C4-2B (cell line): ENCODE data around the gene COQ8A.

Experiments used
- H3K27ac ChIP-seq: fragments of 450-650 bp; 2 replicates; pipeline ENCODE4 v1.5.1; 2017
- ZFX ChIP-seq: fragments of 450-650 bp; IDR thresholded peaks from 2 replicates; pipeline ENCODE4 v1.6.1; 2017
- TF ChIP-seq, protein P1 (sequence below): fragments of 450-650 bp; conservative IDR thresholded peaks from 2 replicates; pipeline ENCODE4 v1.5.1; 2017; ENCODE audit warnings: mild to moderate bottlenecking

The COQ8A gene

DNA sequence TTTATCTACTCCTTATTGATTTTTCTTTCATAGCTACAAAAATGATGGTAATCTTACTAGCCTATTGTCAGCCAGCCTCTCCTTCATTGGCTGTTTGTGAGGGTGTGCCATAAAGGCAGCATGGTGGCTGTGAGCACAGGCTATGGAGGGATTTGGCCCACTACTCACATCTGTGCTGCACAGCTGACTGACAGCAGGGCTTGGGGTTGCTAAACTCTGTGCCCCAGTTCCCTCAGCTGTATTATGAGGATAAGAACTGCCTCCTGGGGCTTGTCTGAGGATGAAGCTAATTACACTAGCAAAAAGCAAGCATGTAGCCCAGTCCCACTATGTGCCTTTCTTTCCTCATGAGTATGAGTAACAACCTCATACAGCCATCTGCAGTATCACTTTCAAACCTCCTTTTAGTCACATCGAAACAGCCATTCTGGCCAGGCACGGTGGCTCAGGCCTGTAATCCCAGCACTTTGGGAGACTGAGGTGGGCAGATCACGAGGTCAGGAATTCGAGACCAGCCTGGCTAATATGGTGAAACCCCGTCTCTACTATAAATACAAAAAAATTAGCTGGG lies 66.2 kb downstream of the COQ8A start:
- no peak overlapping the region for H3K27ac ChIP-seq
- TF ChIP-seq ZFX, result no peak
- TF ChIP-seq, protein P1, sequence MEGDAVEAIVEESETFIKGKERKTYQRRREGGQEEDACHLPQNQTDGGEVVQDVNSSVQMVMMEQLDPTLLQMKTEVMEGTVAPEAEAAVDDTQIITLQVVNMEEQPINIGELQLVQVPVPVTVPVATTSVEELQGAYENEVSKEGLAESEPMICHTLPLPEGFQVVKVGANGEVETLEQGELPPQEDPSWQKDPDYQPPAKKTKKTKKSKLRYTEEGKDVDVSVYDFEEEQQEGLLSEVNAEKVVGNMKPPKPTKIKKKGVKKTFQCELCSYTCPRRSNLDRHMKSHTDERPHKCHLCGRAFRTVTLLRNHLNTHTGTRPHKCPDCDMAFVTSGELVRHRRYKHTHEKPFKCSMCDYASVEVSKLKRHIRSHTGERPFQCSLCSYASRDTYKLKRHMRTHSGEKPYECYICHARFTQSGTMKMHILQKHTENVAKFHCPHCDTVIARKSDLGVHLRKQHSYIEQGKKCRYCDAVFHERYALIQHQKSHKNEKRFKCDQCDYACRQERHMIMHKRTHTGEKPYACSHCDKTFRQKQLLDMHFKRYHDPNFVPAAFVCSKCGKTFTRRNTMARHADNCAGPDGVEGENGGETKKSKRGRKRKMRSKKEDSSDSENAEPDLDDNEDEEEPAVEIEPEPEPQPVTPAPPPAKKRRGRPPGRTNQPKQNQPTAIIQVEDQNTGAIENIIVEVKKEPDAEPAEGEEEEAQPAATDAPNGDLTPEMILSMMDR, result no peak

DNA sequence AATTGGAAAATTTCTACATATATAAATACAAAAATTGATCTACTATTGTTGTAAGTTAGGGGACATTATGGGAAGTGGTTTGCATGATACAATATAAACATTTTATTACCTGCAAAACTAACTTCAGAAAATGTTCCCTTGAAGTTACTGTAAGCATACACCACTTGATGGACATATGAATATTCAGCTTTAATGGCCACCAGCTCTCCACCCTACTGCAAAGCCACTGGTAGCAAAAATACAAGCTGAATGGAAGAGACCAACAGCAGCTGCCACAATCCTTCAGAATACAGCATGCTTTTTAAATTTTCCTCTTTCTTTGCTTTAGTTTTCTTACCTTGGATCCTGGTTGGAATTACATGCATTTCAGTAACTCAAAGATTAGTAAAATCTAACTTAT lies 69.8 kb downstream of the COQ8A start:
- H3K27ac ChIP-seq, result no peak overlapping the region
- TF ChIP-seq ZFX, result no peak
- TF ChIP-seq, protein P1, result no peak

DNA sequence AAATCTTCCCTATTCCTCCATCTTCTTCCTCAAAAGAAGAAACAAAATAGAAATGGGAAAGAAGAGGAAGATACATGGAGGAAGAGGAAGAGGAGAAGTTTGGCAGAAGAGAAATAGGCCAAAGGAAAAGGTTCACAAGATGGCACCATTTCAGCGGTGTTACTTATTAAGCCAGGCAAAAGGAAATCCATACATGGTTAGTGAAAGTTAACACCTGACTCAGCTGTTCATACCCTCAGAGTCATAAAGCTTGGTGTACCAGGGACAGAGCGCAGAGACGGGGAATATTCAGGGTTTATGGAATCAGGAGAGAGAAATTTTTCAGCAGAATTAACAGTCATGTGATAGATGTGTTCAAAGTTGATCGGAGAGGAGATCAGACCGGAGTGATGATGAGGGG lies 70.6 kb downstream of the COQ8A start:
- TF ChIP-seq, protein P1, result no peak
- TF ChIP-seq ZFX, result no peak
- no peak overlapping the region for H3K27ac ChIP-seq

DNA sequence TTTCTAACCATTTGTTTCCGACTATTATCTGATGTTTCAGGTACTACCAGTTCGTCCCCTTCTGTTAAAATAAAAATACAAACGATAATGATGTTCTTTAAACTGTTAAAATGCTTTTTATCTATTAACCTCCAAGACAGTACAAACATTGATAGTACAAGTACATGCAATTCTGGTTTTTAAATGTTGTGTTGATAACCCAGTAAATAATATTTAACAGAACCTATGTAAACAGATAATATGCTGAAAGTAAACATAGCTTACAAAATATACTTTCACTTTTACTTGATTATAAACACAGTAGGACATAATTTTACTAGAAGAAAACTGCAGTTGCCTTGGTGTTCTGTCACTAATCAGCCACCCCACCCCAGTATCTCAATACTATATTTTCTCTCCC lies 76.9 kb downstream of the COQ8A start:
- no peak overlapping the region for H3K27ac ChIP-seq
- TF ChIP-seq, protein P1, result no peak
- no peak for TF ChIP-seq ZFX

DNA sequence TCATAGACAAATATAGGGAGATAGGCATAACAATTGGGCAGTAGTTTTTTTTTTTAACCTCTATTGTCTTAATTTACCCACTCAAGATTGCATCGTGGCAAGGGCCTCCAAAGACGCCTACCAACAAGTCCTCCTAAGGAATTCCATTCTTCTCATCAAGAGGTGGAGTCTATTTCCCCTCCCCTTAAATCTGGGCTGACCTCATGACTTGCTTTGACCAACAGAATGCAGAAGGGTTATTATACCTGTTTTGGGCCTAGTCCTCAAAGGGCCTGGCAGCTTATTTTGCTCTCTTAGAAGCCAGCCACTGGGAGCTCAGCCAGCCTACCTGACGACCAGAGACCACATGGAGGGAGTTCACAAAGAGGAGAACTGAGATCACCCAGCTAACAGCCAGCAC lies 92.3 kb downstream of the COQ8A start:
- H3K27ac ChIP-seq, result no peak overlapping the region
- TF ChIP-seq, protein P1, result no peak
- TF ChIP-seq ZFX, result no peak

DNA sequence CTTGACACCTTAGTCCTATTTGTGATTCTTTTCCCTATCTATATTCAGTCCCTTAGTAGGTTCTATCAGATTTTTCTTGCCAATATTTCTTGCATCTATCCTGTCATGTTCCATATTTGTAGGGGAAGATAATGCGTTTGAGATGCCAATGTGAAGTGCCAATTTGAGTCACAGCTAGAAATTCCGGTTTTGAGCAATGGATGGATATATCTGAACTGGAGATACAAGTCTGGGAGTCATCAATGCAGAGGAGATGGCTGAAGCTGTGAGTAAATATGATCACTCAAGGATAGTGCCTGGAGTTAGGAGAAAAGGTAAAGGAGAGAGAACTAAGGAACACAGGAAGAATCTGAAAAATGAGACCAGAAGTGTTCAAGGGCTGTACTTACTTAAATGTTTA lies 93.8 kb downstream of the COQ8A start:
- no peak for TF ChIP-seq ZFX
- TF ChIP-seq, protein P1, result no peak
- no peak overlapping the region for H3K27ac ChIP-seq

DNA sequence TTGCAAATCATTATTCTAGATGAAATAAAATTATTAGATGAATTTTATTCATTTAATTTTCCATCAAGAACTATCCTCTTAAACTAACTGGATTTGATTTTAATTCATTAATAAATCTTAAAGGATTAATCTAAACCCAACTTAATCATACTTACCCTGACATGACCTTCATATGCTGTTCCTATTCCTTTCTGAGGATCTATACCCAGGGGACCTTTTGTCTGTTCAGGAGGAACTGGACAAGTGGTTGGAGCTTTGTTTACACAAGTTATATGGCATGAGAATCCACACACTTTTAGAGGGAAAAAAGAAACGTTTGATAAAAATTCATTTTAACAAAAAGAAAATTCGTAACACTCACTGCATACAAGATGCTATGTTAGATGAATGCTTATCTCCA lies 95.2 kb downstream of the COQ8A start:
- no peak overlapping the region for H3K27ac ChIP-seq
- TF ChIP-seq ZFX, result no peak
- TF ChIP-seq, protein P1, result no peak
